Measurements from ENCODE around the gene EXO1. TPM values are rescaled to one million over a fixed set of nuclear protein-coding genes. Genes with fewer than 3 reads are reported as not detected.

Gene EXO1
- total RNA-seq, 1 experiment from 2014 or later: 36.5 TPM

DNA sequence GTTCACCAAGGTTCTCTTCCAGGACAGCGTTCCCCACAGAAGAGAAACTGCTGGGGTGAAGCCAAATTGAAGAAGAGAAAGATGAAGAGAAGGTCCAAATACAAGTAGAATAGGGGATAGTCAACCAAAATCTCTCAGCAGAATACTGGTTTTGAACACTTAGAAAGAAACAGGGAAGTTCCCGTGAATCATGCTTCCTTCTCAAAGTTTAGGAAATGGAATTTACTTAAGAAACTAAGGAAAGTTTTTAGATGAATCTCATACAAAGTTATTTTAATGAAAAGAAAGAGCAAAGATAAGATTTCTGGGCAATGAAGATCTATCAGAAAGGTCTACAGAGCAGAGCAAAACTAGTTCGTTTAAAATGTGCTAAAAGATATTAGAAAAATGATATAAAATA is 43.3 kb downstream of the EXO1 start (continued):
- TF ChIP-seq, protein P1, sequence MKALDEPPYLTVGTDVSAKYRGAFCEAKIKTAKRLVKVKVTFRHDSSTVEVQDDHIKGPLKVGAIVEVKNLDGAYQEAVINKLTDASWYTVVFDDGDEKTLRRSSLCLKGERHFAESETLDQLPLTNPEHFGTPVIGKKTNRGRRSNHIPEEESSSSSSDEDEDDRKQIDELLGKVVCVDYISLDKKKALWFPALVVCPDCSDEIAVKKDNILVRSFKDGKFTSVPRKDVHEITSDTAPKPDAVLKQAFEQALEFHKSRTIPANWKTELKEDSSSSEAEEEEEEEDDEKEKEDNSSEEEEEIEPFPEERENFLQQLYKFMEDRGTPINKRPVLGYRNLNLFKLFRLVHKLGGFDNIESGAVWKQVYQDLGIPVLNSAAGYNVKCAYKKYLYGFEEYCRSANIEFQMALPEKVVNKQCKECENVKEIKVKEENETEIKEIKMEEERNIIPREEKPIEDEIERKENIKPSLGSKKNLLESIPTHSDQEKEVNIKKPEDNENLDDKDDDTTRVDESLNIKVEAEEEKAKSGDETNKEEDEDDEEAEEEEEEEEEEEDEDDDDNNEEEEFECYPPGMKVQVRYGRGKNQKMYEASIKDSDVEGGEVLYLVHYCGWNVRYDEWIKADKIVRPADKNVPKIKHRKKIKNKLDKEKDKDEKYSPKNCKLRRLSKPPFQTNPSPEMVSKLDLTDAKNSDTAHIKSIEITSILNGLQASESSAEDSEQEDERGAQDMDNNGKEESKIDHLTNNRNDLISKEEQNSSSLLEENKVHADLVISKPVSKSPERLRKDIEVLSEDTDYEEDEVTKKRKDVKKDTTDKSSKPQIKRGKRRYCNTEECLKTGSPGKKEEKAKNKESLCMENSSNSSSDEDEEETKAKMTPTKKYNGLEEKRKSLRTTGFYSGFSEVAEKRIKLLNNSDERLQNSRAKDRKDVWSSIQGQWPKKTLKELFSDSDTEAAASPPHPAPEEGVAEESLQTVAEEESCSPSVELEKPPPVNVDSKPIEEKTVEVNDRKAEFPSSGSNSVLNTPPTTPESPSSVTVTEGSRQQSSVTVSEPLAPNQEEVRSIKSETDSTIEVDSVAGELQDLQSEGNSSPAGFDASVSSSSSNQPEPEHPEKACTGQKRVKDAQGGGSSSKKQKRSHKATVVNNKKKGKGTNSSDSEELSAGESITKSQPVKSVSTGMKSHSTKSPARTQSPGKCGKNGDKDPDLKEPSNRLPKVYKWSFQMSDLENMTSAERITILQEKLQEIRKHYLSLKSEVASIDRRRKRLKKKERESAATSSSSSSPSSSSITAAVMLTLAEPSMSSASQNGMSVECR (CRISPR knock-in tag; IDR thresholded peaks at IDR 0.05; ENCODE audit: borderline replicate concordance): no peak
- TF ChIP-seq OVOL2 (CRISPR knock-in tag; IDR thresholded peaks at IDR 0.05; ENCODE audit: borderline replicate concordance) (no peak), CREM (CRISPR knock-in tag; IDR thresholded peaks at IDR 0.05) (no peak), ZNF219 (CRISPR knock-in tag; IDR thresholded peaks at IDR 0.05; ENCODE audit: borderline replicate concordance) (no peak), CREB1 (CRISPR knock-in tag; IDR thresholded peaks at IDR 0.05) (no peak), TEAD1 (CRISPR knock-in tag; IDR thresholded peaks at IDR 0.05) (no peak)
- TF ChIP-seq, protein P2, sequence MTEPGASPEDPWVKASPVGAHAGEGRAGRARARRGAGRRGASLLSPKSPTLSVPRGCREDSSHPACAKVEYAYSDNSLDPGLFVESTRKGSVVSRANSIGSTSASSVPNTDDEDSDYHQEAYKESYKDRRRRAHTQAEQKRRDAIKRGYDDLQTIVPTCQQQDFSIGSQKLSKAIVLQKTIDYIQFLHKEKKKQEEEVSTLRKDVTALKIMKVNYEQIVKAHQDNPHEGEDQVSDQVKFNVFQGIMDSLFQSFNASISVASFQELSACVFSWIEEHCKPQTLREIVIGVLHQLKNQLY (CRISPR knock-in tag; IDR thresholded peaks at IDR 0.05): no peak

DNA sequence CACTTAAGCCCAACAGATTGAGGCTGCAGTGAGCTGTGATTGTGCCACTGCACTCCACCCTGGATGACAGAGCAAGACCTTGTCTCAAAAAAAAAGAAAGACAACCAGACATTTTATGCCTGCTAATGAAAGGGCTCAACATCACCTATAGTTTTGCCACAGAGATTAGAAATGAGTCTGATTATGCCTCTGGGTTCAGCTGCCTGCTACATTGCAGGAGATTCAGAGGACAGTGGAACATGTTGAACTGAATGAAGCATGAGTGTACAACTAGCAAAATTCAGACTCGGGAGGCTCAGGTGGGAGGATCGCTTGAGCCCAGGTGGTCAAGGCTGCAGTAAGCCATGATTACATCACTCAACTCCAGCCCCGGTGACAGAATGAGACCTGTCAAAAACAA is 46.0 kb downstream of the EXO1 start:
- ChIA-PET POLR2A (no interaction called here), CTCF (interaction anchor here (4.9 kb wide), 1 partner anchor 105 kb away, joined by 60 read pairs; the partner anchor contains the start of gene MAP1LC3C)
- ATAC-seq (no peak), DNase-seq (ENCODE audit: low spot score) (no peak)
- Mint-ChIP-seq H3K4me1 (no peaks in the 10 kb centered on the region), H3K36me3 (peaks cover 11% of the 10 kb centered on the region), H3K27ac (no peak overlapping the region), H3K9me3 (no peaks in the 10 kb centered on the region), H3K4me3 (no peak overlapping the region), H3K27me3 (ENCODE audit: low read depth) (no peaks in the 10 kb centered on the region)
- no peak for TF ChIP-seq SOX15 (CRISPR knock-in tag; IDR thresholded peaks at IDR 0.05)
- TF ChIP-seq, protein P3, sequence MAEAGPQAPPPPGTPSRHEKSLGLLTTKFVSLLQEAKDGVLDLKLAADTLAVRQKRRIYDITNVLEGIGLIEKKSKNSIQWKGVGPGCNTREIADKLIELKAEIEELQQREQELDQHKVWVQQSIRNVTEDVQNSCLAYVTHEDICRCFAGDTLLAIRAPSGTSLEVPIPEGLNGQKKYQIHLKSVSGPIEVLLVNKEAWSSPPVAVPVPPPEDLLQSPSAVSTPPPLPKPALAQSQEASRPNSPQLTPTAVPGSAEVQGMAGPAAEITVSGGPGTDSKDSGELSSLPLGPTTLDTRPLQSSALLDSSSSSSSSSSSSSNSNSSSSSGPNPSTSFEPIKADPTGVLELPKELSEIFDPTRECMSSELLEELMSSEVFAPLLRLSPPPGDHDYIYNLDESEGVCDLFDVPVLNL (CRISPR knock-in tag; IDR thresholded peaks at IDR 0.05; ENCODE audit: borderline replicate concordance, low read depth): no peak
- TF ChIP-seq, protein P4, sequence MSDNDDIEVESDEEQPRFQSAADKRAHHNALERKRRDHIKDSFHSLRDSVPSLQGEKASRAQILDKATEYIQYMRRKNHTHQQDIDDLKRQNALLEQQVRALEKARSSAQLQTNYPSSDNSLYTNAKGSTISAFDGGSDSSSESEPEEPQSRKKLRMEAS (CRISPR knock-in tag; IDR thresholded peaks at IDR 0.05): no peak
- TF ChIP-seq ZBTB21 (CRISPR knock-in tag; IDR thresholded peaks at IDR 0.05; ENCODE audit: borderline replicate concordance): no peak
- no peak for TF ChIP-seq PRRX2 (CRISPR knock-in tag; IDR thresholded peaks at IDR 0.05)
- no peak for TF ChIP-seq KAT7 (CRISPR knock-in tag; IDR thresholded peaks at IDR 0.05; ENCODE audit: borderline replicate concordance)
- no peak for TF ChIP-seq MXD4 (CRISPR knock-in tag; IDR thresholded peaks at IDR 0.05; ENCODE audit: borderline replicate concordance)
- no peak for TF ChIP-seq ZNF138 (CRISPR knock-in tag; conservative IDR thresholded peaks at IDR 0.05)
- TF ChIP-seq FOXP1 (CRISPR knock-in tag; IDR thresholded peaks at IDR 0.05; ENCODE audit: borderline replicate concordance): no peak
- TF ChIP-seq, protein P5, sequence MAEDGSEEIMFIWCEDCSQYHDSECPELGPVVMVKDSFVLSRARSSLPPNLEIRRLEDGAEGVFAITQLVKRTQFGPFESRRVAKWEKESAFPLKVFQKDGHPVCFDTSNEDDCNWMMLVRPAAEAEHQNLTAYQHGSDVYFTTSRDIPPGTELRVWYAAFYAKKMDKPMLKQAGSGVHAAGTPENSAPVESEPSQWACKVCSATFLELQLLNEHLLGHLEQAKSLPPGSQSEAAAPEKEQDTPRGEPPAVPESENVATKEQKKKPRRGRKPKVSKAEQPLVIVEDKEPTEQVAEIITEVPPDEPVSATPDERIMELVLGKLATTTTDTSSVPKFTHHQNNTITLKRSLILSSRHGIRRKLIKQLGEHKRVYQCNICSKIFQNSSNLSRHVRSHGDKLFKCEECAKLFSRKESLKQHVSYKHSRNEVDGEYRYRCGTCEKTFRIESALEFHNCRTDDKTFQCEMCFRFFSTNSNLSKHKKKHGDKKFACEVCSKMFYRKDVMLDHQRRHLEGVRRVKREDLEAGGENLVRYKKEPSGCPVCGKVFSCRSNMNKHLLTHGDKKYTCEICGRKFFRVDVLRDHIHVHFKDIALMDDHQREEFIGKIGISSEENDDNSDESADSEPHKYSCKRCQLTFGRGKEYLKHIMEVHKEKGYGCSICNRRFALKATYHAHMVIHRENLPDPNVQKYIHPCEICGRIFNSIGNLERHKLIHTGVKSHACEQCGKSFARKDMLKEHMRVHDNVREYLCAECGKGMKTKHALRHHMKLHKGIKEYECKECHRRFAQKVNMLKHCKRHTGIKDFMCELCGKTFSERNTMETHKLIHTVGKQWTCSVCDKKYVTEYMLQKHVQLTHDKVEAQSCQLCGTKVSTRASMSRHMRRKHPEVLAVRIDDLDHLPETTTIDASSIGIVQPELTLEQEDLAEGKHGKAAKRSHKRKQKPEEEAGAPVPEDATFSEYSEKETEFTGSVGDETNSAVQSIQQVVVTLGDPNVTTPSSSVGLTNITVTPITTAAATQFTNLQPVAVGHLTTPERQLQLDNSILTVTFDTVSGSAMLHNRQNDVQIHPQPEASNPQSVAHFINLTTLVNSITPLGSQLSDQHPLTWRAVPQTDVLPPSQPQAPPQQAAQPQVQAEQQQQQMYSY (CRISPR knock-in tag; IDR thresholded peaks at IDR 0.05): no peak
- no peak for TF ChIP-seq ZNF396 (CRISPR knock-in tag; IDR thresholded peaks at IDR 0.05; ENCODE audit: borderline replicate concordance)
- TF ChIP-seq, protein P6, sequence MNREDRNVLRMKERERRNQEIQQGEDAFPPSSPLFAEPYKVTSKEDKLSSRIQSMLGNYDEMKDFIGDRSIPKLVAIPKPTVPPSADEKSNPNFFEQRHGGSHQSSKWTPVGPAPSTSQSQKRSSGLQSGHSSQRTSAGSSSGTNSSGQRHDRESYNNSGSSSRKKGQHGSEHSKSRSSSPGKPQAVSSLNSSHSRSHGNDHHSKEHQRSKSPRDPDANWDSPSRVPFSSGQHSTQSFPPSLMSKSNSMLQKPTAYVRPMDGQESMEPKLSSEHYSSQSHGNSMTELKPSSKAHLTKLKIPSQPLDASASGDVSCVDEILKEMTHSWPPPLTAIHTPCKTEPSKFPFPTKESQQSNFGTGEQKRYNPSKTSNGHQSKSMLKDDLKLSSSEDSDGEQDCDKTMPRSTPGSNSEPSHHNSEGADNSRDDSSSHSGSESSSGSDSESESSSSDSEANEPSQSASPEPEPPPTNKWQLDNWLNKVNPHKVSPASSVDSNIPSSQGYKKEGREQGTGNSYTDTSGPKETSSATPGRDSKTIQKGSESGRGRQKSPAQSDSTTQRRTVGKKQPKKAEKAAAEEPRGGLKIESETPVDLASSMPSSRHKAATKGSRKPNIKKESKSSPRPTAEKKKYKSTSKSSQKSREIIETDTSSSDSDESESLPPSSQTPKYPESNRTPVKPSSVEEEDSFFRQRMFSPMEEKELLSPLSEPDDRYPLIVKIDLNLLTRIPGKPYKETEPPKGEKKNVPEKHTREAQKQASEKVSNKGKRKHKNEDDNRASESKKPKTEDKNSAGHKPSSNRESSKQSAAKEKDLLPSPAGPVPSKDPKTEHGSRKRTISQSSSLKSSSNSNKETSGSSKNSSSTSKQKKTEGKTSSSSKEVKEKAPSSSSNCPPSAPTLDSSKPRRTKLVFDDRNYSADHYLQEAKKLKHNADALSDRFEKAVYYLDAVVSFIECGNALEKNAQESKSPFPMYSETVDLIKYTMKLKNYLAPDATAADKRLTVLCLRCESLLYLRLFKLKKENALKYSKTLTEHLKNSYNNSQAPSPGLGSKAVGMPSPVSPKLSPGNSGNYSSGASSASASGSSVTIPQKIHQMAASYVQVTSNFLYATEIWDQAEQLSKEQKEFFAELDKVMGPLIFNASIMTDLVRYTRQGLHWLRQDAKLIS (CRISPR knock-in tag; IDR thresholded peaks at IDR 0.05; ENCODE audit: borderline replicate concordance): no peak
- no peak for TF ChIP-seq GABPB1 (CRISPR knock-in tag; IDR thresholded peaks at IDR 0.05)
- TF ChIP-seq, protein P7, sequence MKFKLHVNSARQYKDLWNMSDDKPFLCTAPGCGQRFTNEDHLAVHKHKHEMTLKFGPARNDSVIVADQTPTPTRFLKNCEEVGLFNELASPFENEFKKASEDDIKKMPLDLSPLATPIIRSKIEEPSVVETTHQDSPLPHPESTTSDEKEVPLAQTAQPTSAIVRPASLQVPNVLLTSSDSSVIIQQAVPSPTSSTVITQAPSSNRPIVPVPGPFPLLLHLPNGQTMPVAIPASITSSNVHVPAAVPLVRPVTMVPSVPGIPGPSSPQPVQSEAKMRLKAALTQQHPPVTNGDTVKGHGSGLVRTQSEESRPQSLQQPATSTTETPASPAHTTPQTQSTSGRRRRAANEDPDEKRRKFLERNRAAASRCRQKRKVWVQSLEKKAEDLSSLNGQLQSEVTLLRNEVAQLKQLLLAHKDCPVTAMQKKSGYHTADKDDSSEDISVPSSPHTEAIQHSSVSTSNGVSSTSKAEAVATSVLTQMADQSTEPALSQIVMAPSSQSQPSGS (CRISPR knock-in tag; IDR thresholded peaks at IDR 0.05; ENCODE audit: borderline replicate concordance, low read depth): no peak
